ENCODE results near the gene NAALADL1. TPM values are rescaled to one million over a fixed set of nuclear protein-coding genes. Genes with fewer than 3 reads are reported as not detected.

NAALADL1 gene
- total RNA-seq, 1 donor from 2014 or later = 4.3 TPM

DNA sequence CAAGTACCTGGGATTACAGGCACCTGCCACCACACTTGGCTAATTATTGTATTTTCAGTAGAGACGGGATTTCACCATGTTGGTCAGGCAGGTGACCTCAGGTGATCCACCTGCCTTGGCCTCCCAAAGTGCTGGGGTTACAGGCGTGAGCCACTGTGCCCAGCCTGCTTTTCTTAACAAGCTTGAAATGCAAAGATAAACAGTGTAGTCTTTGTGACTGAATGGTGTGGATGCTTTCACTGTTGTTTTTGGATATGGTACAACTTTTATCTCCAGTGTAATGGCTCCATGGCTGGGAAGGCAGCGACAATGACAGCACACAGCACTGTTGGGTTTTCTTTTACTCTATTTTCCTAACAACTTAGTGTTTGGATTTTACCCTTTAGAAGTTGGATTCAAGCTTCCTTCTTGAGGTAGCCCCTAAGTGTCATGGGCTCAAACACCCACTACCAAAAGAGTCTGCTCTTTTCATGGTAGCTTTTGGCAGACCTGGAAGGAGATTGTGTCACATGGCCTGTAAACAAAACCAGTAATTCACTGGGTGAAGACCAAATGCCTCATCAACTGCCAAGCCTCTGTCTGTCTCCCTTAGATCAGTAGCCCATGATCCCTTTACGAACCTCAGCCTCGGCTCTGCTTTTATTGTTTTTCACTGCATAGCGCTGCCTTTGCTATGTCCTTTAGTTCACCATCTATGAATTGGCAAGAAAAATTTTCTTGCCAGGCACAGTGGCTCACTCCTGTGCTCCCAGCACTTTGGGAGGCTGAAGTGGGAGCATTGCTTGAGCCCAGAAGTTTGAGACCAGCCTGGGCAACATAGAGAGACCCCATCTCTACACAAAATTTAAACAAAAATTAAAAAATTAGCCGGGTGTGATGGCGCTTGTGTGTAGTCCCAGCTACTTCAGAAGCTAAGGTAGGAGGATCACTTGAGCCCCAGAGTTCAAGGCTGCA is 44.1 kb upstream of the NAALADL1 start:
- Mint-ChIP-seq H3K27ac (no peak overlapping the region), H3K4me3 (ENCODE audit: low read depth) (no peak overlapping the region), H3K4me1 (ENCODE audit: low read depth) (no peaks in the 10 kb centered on the region), H3K27me3 (no peaks in the 10 kb centered on the region), H3K36me3 (ENCODE audit: insufficient read depth) (peaks cover 4% of the 10 kb centered on the region), H3K9me3 (ENCODE audit: low read depth) (no peaks in the 10 kb centered on the region)
- DNase-seq (ENCODE audit: low spot score, unreplicated experiment) = no peak
- no peak for TF ChIP-seq CTCF (IDR thresholded peaks at IDR 0.05; ENCODE audit: unreplicated experiment)

DNA sequence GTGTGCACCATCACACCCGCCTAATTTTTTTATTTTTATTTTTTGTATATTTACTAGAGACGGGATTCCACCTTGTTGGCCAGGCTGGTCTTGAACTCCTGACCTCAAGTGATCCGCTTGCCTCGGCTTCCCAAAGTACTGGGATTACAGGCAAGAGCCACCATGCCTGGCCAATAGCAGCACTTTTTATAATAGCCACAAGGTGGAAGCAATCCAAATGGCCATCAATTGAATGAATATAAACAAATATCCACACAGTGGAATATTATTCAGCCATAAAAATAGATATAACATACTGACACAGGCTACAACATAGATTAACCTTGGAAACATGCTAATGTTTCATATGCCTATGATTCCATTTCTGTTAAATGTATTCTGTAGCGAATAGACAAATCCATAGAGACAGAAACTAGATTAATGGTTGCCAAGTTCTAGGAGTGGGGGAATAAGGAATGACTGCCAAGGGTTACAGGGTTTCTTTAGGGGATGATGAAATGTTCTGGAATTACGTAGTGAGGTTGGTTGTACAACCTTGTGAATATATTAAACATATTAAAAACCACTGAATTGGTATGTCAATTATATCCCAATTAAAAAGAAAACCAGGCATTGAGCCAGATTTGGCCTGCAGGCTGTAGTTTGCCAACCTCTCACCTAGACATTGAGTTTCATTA is 42.5 kb upstream of the NAALADL1 start:
- TF ChIP-seq CTCF (IDR thresholded peaks at IDR 0.05; ENCODE audit: unreplicated experiment) = peak; percentile 24
- Mint-ChIP-seq H3K36me3 (ENCODE audit: insufficient read depth) (peaks cover 4% of the 10 kb centered on the region), H3K27me3 (no peaks in the 10 kb centered on the region), H3K9me3 (ENCODE audit: low read depth) (no peaks in the 10 kb centered on the region), H3K4me1 (ENCODE audit: low read depth) (peaks cover 3% of the 10 kb centered on the region), H3K27ac (no peak overlapping the region), H3K4me3 (ENCODE audit: low read depth) (no peak overlapping the region)
- DNase-seq (ENCODE audit: low spot score, unreplicated experiment) = no peak

- Mint-ChIP-seq H3K27me3 (no peaks in the 10 kb centered on the region), H3K4me1 (ENCODE audit: low read depth) (peaks cover 8% of the 10 kb centered on the region), H3K4me3 (ENCODE audit: low read depth) (peak overlapping the region; percentile 95), H3K36me3 (ENCODE audit: insufficient read depth) (peaks cover 2% of the 10 kb centered on the region), H3K9me3 (ENCODE audit: low read depth) (no peaks in the 10 kb centered on the region), H3K27ac (peak overlapping the region; percentile 96)
- DNase-seq (ENCODE audit: low spot score, unreplicated experiment) = no peak
- TF ChIP-seq CTCF (IDR thresholded peaks at IDR 0.05; ENCODE audit: unreplicated experiment) = no peak
Observed at GRCh38 chr11:65096926-65097325, 38.6 kb upstream of the NAALADL1 start.

GRCh38 chr11:65095974-65096806 is 37.8 kb upstream of the NAALADL1 start, which contains the start of gene VPS51:
Gene VPS51, plus strand, starts transcription at chr11:65096214. Its CDS starts 37 bp downstream, at chr11:65096251.
- no peak for TF ChIP-seq CTCF (IDR thresholded peaks at IDR 0.05; ENCODE audit: unreplicated experiment)
- H3K36me3 Mint-ChIP-seq (ENCODE audit: insufficient read depth) = peaks cover 2% of the 10 kb centered on the region
- peak; percentile 71 for DNase-seq (ENCODE audit: low spot score, unreplicated experiment)
- H3K27me3 Mint-ChIP-seq = no peaks in the 10 kb centered on the region
- peaks cover 8% of the 10 kb centered on the region for H3K4me1 Mint-ChIP-seq (ENCODE audit: low read depth)
- no peaks in the 10 kb centered on the region for H3K9me3 Mint-ChIP-seq (ENCODE audit: low read depth)
- H3K27ac Mint-ChIP-seq = peak within 1 kb of the TSS; percentile 99
- H3K4me3 Mint-ChIP-seq (ENCODE audit: low read depth) = peak within 1 kb of the TSS; percentile 95

- peak overlapping the region; percentile 99 for H3K27ac Mint-ChIP-seq
- no peak for DNase-seq (ENCODE audit: low spot score, unreplicated experiment)
- H3K4me3 Mint-ChIP-seq (ENCODE audit: low read depth) = peak overlapping the region; percentile 95
- H3K36me3 Mint-ChIP-seq (ENCODE audit: insufficient read depth) = peaks cover 2% of the 10 kb centered on the region
- TF ChIP-seq CTCF (IDR thresholded peaks at IDR 0.05; ENCODE audit: unreplicated experiment) = no peak
- peaks cover 8% of the 10 kb centered on the region for H3K4me1 Mint-ChIP-seq (ENCODE audit: low read depth)
- H3K27me3 Mint-ChIP-seq = no peaks in the 10 kb centered on the region
- no peaks in the 10 kb centered on the region for H3K9me3 Mint-ChIP-seq (ENCODE audit: low read depth)
Observed at GRCh38 chr11:65095427-65095826, 37.1 kb upstream of the NAALADL1 start.

Data from progenitor cell of endocrine pancreas (in vitro differentiated cells).